ENCODE measurements around the gene KCP.
A peak's percentile ranks its signal among the peaks of the same experiment; 100 is the strongest.

KCP gene

DNA sequence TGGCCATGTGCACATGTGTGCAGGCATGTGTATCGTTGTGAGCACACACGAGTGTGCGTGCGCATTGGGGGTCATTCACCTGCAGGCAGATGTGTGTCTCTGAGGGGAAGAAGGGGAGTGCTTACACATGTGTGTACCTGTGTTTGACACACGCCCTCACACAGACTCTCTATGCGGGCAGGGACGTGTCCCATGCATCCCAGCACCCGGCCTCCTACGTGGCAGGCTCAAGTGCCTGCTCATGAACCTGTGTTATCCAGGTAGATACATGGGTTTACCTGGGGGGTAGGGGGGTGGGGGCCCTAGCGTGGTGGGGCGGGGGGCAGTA, 18.6 kb downstream of the KCP start:
- H3K9me3 ChIP-seq (ENCODE audit: control insufficient read depth, insufficient read depth, low read length) = no peaks in the 10 kb centered on the region
- H3K4me3 ChIP-seq (ENCODE audit: low read length) = no peak overlapping the region; the same call in 1 of the 2 replicates
- H3K27ac ChIP-seq (ENCODE audit: low read length) = no peak overlapping the region
- H3K36me3 ChIP-seq (ENCODE audit: control insufficient read depth, insufficient read depth, low read length) = no peaks in the 10 kb centered on the region
- no peaks in the 10 kb centered on the region for H3K27me3 ChIP-seq (ENCODE audit: control insufficient read depth, insufficient read depth, low read length)
- no peak for DNase-seq (ENCODE audit: low read depth, low spot score)
- no CpG with 5 or more reads among the region's 11 CpGs for WGBS (ENCODE audit: insufficient coverage, insufficient read length)
- H3K4me1 ChIP-seq (ENCODE audit: control insufficient read depth, insufficient read depth, low read length) = peaks cover 10% of the 10 kb centered on the region

DNA sequence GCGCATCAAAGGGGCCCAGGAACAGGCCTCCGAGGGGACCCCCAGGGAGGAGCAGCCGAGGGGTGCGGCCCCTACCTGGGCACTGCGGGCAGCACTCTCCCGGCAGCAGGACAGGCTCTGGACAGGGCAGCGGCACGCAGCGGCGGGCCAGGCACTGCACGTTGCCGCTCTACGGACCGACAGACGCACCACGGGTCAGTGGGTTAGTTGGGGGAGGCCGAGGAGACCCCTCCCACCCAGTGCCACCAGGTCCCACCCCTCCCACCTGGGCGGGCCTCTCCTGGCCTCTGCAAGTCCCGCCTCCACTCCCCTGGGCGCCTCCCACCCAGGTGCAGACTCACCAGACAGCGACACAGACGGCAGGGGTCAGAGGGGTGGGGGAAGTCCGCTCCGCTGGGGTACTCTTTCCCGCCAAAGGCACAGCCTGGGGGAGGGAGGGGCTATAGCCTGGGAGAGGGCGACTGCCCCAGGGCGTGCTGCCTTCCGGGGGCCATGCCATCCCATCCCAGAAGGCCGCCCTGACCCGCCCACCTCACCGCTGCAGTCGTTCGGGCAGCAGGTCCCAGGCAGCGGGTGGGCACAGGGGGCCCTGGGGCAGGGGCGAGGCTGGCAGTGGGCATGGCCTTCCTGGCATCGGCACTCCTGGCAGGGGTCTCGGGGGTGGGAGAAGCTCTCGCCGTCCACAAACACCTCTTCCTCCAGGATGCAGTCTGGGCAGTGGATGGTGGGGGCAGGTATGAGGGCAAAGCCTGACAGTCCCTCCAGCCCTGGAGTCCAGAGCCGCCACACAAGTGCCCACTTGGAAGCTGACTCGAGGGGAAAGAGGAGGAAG, 19.2 kb downstream of the KCP start:
- no peak overlapping the region for H3K27ac ChIP-seq (ENCODE audit: low read length)
- peak overlapping the region; percentile 54; the same call in 1 of the 2 replicates for H3K4me3 ChIP-seq (ENCODE audit: low read length)
- no peak for DNase-seq (ENCODE audit: low read depth, low spot score)
- no CpG with 5 or more reads among the region's 41 CpGs for WGBS (ENCODE audit: insufficient coverage, insufficient read length)
- H3K9me3 ChIP-seq (ENCODE audit: control insufficient read depth, insufficient read depth, low read length) = no peaks in the 10 kb centered on the region
- H3K27me3 ChIP-seq (ENCODE audit: control insufficient read depth, insufficient read depth, low read length) = no peaks in the 10 kb centered on the region
- no peaks in the 10 kb centered on the region for H3K36me3 ChIP-seq (ENCODE audit: control insufficient read depth, insufficient read depth, low read length)
- peaks cover 10% of the 10 kb centered on the region for H3K4me1 ChIP-seq (ENCODE audit: control insufficient read depth, insufficient read depth, low read length)

DNA sequence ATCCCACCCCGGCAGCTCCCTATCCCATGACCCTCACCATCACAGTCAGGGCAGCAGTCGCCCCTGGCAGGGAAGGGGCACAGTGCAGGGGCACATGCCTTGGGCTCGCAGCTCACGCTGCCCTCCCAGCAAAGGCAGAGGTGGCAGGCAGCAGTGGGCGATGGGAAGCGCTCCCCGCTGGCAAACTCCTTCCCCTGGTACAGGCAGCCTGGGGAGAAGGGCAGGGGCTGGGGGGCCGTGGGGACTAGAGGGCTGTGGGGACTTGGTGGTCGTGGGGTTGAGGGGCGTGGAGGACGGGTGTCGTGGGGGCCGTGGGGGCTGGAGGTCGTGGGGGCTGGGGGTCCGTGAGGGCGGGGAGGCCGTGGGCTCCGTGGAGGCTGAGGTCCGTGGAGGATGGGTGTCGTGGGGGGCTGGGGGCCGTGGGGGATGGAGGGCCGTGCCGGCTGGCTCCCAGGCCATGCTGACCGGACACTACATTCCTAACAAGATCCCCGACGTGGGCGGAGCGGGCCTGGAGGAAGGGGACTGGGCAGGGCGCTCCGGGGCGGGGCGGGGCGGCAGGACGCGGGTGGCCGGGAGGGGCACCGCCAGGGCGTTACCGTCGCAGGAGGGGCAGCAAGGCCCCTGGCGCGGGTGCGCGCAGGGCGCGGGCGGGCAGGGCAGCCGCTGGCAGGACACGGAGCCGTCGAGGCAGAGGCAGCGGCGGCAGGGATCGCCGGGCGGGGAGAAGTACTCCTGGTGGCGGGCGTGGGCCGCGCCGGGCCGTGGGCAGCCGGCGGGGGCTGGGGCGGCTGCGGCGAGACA, 20.0 kb downstream of the KCP start:
- DNase-seq (ENCODE audit: low read depth, low spot score) = no peak
- H3K36me3 ChIP-seq (ENCODE audit: control insufficient read depth, insufficient read depth, low read length) = no peaks in the 10 kb centered on the region
- peak overlapping the region; percentile 54; the same call in 1 of the 2 replicates for H3K4me3 ChIP-seq (ENCODE audit: low read length)
- H3K27ac ChIP-seq (ENCODE audit: low read length) = no peak overlapping the region
- no peaks in the 10 kb centered on the region for H3K27me3 ChIP-seq (ENCODE audit: control insufficient read depth, insufficient read depth, low read length)
- WGBS (ENCODE audit: insufficient coverage, insufficient read length) = no CpG with 5 or more reads among the region's 67 CpGs
- no peaks in the 10 kb centered on the region for H3K9me3 ChIP-seq (ENCODE audit: control insufficient read depth, insufficient read depth, low read length)
- H3K4me1 ChIP-seq (ENCODE audit: control insufficient read depth, insufficient read depth, low read length) = peaks cover 10% of the 10 kb centered on the region

DNA sequence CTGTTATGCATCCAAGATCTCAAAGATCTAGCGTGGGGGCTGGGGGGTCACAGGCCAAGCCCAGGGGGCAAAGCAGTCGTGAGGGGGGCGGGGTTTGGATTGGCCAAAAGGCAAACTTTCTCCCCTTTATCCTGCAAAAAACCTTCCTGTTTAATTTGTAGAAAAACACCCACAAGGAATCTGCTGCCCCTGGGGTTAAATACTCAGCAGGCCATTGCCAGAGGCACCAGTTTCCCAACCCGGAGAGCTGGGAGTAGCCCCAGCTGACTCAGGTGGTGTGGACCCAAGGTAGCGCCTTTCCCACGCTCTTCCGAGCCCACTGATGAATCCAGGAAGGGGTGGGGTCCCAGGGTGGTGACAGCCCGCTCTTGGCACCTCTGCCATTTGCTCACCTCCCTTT, 21.4 kb downstream of the KCP start:
- no peak overlapping the region for H3K27ac ChIP-seq (ENCODE audit: low read length)

DNA sequence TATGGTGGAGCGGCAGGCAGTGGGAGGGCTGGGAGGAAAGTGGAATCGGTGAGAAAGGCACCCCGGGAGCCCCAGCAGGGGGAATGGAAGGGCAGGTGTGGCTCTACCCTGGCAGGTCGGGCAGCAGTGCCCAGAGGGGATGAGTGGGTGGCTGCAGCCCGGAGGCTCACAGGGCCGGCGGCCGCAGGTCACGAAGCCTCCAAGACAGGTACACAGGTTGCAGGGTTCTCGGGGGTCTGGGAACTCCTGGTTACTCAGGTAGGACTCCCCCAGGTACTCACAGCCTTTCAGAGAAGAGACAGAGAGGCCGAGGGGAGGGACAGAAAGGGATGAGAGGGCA, 21.8 kb downstream of the KCP start:
- no peak overlapping the region for H3K27ac ChIP-seq (ENCODE audit: low read length)
- peaks cover 10% of the 10 kb centered on the region for H3K4me1 ChIP-seq (ENCODE audit: control insufficient read depth, insufficient read depth, low read length)
- no peaks in the 10 kb centered on the region for H3K36me3 ChIP-seq (ENCODE audit: control insufficient read depth, insufficient read depth, low read length)
- WGBS (ENCODE audit: insufficient coverage, insufficient read length) = no CpG with 5 or more reads among the region's 11 CpGs
- H3K27me3 ChIP-seq (ENCODE audit: control insufficient read depth, insufficient read depth, low read length) = no peaks in the 10 kb centered on the region
- no peaks in the 10 kb centered on the region for H3K9me3 ChIP-seq (ENCODE audit: control insufficient read depth, insufficient read depth, low read length)
- no peak for DNase-seq (ENCODE audit: low read depth, low spot score)
- no peak overlapping the region for H3K4me3 ChIP-seq (ENCODE audit: low read length)

More for the DNA sequence above, 21.4 kb downstream of the KCP start:
- no CpG with 5 or more reads among the region's 8 CpGs for WGBS (ENCODE audit: insufficient coverage, insufficient read length)
- H3K27me3 ChIP-seq (ENCODE audit: control insufficient read depth, insufficient read depth, low read length) = no peaks in the 10 kb centered on the region
- H3K4me3 ChIP-seq (ENCODE audit: low read length) = no peak overlapping the region
- peaks cover 10% of the 10 kb centered on the region for H3K4me1 ChIP-seq (ENCODE audit: control insufficient read depth, insufficient read depth, low read length)
- H3K9me3 ChIP-seq (ENCODE audit: control insufficient read depth, insufficient read depth, low read length) = no peaks in the 10 kb centered on the region
- no peak for DNase-seq (ENCODE audit: low read depth, low spot score)
- H3K36me3 ChIP-seq (ENCODE audit: control insufficient read depth, insufficient read depth, low read length) = no peaks in the 10 kb centered on the region

DNA sequence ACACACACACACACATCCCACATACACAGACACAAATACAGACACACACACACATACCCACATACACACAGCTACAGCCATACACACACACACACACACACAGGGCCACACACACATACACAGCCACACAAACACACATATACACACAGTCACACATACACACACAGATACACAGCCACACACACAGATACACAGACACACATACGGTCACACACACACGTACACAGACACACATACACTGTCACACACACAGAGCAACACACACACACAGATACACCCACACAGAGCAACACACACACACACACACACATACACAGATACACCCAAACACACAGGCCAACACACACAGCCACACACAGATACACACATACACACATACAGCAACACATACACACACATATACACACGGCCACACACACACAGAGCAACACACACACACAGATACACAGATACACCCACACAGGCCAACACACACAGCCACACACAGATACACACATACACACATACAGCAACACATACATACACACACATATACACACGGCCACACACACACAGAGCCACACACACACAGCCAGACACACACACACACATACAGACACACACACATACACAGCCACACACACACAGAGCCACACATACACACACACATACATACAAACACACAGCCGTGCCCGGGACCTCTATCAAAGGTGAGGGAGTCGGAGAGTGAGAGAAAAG, 22.3 kb downstream of the KCP start:
- Histone ChIP-seq H3K36me3 (ENCODE audit: control insufficient read depth, insufficient read depth, low read length) (no peaks in the 10 kb centered on the region), H3K27ac (ENCODE audit: low read length) (no peak overlapping the region), H3K4me1 (ENCODE audit: control insufficient read depth, insufficient read depth, low read length) (peaks cover 10% of the 10 kb centered on the region), H3K27me3 (ENCODE audit: control insufficient read depth, insufficient read depth, low read length) (no peaks in the 10 kb centered on the region), H3K4me3 (ENCODE audit: low read length) (no peak overlapping the region), H3K9me3 (ENCODE audit: control insufficient read depth, insufficient read depth, low read length) (no peaks in the 10 kb centered on the region)
- WGBS (ENCODE audit: insufficient coverage, insufficient read length) = no CpG with 5 or more reads among the region's 7 CpGs
- DNase-seq (ENCODE audit: low read depth, low spot score) = no peak

DNA sequence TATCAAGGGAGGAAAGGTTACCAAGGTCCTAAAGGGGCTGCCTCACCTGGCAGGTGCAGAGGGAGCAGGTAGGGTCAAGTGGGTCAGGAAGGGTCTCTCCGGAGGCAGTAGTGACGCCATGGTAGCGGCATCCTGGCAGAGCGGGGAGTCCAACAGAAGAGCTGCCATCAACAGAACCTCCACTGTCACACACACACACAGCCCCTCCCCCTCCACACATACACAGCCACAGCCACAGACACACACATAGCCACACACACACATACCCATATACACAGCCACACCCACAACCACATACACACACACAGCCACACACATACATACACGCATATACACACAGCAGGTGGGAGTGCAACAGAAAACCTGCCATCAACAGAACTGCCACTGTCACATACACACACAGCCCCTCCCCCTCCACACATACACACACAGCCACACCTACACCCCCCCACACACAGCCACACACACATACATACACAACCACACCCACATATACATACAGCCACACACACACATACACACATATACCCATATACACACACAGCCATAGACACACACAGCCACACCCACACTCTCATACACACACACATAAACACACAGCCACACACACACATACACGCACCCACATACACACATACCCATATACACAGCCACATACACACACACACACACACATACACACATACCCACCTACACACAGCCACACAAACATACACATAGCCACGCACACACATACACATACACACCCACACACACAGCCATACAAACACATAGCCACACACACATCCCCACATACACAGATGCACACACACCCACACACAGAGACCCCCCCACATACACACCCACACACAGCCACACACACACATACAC, 23.1 kb downstream of the KCP start:
- Histone ChIP-seq H3K27me3 (ENCODE audit: control insufficient read depth, insufficient read depth, low read length) (no peaks in the 10 kb centered on the region), H3K27ac (ENCODE audit: low read length) (no peak overlapping the region), H3K4me1 (ENCODE audit: control insufficient read depth, insufficient read depth, low read length) (peaks cover 10% of the 10 kb centered on the region), H3K9me3 (ENCODE audit: control insufficient read depth, insufficient read depth, low read length) (no peaks in the 10 kb centered on the region), H3K4me3 (ENCODE audit: low read length) (no peak overlapping the region), H3K36me3 (ENCODE audit: control insufficient read depth, insufficient read depth, low read length) (no peaks in the 10 kb centered on the region)
- WGBS (ENCODE audit: insufficient coverage, insufficient read length) = 100% methylated on average over 1 of the region's 7 CpGs
- no peak for DNase-seq (ENCODE audit: low read depth, low spot score)

DNA sequence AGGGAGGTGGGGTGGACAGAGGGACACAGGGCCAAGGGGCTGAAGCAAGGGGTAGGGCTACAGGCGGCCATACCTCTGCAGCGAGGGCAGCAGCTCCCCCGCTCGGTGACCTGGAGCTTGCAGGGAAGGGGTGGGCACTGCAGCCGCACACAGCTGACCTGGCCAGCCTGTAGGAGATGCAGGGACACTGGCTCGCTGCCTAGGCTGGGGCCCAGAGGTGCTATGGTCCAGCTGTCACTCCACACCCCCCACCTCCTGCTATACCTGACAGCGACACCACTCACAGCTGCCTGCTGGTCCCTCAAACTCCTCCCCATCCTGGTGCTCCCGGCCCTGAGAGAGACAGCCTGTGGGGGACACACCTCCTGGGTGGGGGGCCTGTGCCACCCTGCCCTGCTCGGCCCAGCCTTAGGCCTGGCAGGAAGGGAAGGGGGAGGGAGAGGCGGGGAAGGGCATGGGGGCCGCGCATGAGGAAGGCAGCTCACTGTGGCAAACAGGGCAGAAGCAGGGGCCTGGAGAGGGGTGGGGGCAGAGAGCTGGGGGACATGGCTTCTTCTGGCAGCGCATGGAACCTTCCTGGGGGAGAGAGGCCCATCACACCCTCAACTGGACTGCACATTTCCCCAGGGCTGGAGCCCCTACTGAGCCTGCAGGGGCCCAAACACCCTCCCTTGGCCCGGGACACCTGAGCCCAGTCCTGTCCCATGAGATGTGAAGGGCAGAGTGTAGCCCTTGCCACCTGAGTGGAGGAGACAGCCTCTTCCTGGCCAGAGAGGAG, 23.9 kb downstream of the KCP start:
- H3K4me1 ChIP-seq (ENCODE audit: control insufficient read depth, insufficient read depth, low read length) = peaks cover 8% of the 10 kb centered on the region
- no peaks in the 10 kb centered on the region for H3K9me3 ChIP-seq (ENCODE audit: control insufficient read depth, insufficient read depth, low read length)
- no CpG with 5 or more reads among the region's 14 CpGs for WGBS (ENCODE audit: insufficient coverage, insufficient read length)
- DNase-seq (ENCODE audit: low read depth, low spot score) = no peak
- no peaks in the 10 kb centered on the region for H3K36me3 ChIP-seq (ENCODE audit: control insufficient read depth, insufficient read depth, low read length)
- no peaks in the 10 kb centered on the region for H3K27me3 ChIP-seq (ENCODE audit: control insufficient read depth, insufficient read depth, low read length)
- H3K27ac ChIP-seq (ENCODE audit: low read length) = no peak overlapping the region
- no peak overlapping the region for H3K4me3 ChIP-seq (ENCODE audit: low read length)

DNA sequence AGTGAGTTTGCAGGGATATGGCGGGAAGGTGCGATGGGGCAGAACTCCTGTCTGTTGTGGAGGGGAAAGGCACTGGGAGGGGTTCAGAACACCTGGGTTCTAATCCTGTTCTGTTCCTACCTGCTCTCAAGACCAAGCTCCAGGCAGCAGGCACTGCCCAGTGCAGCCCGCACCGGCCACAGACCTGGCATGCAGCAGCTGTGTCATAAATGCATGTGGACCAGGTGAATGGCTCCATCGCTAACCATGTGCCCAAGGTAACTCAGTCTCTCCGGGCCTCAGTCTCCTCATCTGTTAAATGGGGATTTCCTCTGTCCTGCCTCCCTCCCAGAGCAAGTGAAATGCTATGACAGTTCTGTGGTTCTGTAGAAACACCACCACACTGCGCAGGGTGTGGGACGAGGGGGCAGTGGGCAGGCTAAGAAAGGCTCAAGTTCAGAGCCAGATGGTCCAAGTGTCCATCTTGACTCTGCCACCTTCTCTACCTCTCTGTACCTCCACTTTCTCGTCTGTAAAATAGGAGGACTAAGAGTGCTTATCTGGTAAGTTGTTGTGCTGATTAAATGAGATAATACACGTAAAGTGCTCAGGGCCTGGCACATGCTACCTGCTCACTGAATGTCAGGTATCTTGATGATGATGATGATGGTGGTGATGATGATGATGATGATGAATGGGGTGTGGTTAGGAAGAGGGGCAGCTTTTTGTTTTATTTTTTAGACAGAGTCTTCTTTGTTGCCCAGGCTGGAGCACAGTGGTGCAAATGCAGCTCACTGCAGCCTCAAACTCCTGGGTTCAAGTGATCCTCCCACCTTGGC, 24.9 kb downstream of the KCP start:
- no peak for DNase-seq (ENCODE audit: low read depth, low spot score)
- H3K9me3 ChIP-seq (ENCODE audit: control insufficient read depth, insufficient read depth, low read length) = no peaks in the 10 kb centered on the region
- no CpG with 5 or more reads among the region's 10 CpGs for WGBS (ENCODE audit: insufficient coverage, insufficient read length)
- H3K27me3 ChIP-seq (ENCODE audit: control insufficient read depth, insufficient read depth, low read length) = no peaks in the 10 kb centered on the region
- H3K36me3 ChIP-seq (ENCODE audit: control insufficient read depth, insufficient read depth, low read length) = no peaks in the 10 kb centered on the region
- peaks cover 8% of the 10 kb centered on the region for H3K4me1 ChIP-seq (ENCODE audit: control insufficient read depth, insufficient read depth, low read length)
- H3K27ac ChIP-seq (ENCODE audit: low read length) = no peak overlapping the region
- H3K4me3 ChIP-seq (ENCODE audit: low read length) = no peak overlapping the region

All from iPS DF 6.9 (cell line).